NCI-H2029 (cell line): ENCODE measurements around the gene BSCL2.
"Not testable (repeated sequence)": the region's sequence is repeated elsewhere in the genome, so short reads cannot be mapped to it uniquely, and the experiment has no call there.

Experiments
- DNase-seq: peaks from one replicate; lab custom pipeline; 2025; lab: John Stamatoyannopoulos, UW

The BSCL2 gene

GRCh38 chr11:62716816-62717215, 9.6 kb upstream of the BSCL2 start:
- no peak for DNase-seq

- no peak for DNase-seq
Observed at GRCh38 chr11:62716206-62716605, 9.0 kb upstream of the BSCL2 start.

GRCh38 chr11:62715150-62716130, 8.2 kb upstream of the BSCL2 start:
- no peak for DNase-seq

GRCh38 chr11:62713343-62713742, 6.1 kb upstream of the BSCL2 start:
- DNase-seq: no peak

GRCh38 chr11:62712861-62713260, 5.6 kb upstream of the BSCL2 start:
- no peak for DNase-seq

GRCh38 chr11:62712276-62712812, 5.1 kb upstream of the BSCL2 start:
- DNase-seq: no peak

GRCh38 chr11:62710001-62710345, 2.7 kb upstream of the BSCL2 start:
- DNase-seq: no peak

GRCh38 chr11:62709247-62710000, 2.2 kb upstream of the BSCL2 start:
- DNase-seq: peak; percentile 99

GRCh38 chr11:62708793-62709192, 1.6 kb upstream of the BSCL2 start:
- DNase-seq: peak; percentile 55

GRCh38 chr11:62708392-62708791, 1.2 kb upstream of the BSCL2 start:
- DNase-seq: no peak

- no peak for DNase-seq
Observed at GRCh38 chr11:62706850-62707247, 375 bp downstream of the BSCL2 start.

GRCh38 chr11:62705880-62706849, 1.1 kb downstream of the BSCL2 start:
- peak; percentile 96 for DNase-seq

GRCh38 chr11:62705413-62705812, 1.8 kb downstream of the BSCL2 start:
- no peak for DNase-seq

GRCh38 chr11:62703921-62704320, 3.3 kb downstream of the BSCL2 start:
- DNase-seq: not testable (repeated sequence)

GRCh38 chr11:62702246-62702645, 5.0 kb downstream of the BSCL2 start:
- DNase-seq: no peak

- peak; percentile 52 for DNase-seq
Observed at GRCh38 chr11:62694455-62695167, 12.6 kb downstream of the BSCL2 start.

GRCh38 chr11:62693624-62694023, 13.6 kb downstream of the BSCL2 start:
- not testable (repeated sequence) for DNase-seq

GRCh38 chr11:62689421-62690183, 17.6 kb downstream of the BSCL2 start, which contains the start of gene LRRN4CL:
LRRN4CL (minus strand) TSS chr11:62689530; CDS start chr11:62688508, 1,022 bp downstream.
- no peak for DNase-seq

GRCh38 chr11:62688491-62688890, 18.7 kb downstream of the BSCL2 start:
- DNase-seq: no peak
